Subcutaneous adipose tissue (tissue), 4 donors: Measurements from ENCODE around the gene GXYLT2. TPM values are rescaled to one million over a fixed set of nuclear protein-coding genes. Genes with fewer than 3 reads are reported as not detected.

Experiments
- CTCF ChIP-seq: fragments of 450-650 bp; IDR thresholded peaks from one replicate; pipeline ENCODE4 v1.5.1; 2016; ENCODE audit warnings: low read depth, mild to moderate bottlenecking, control low read depth, antibody characterized with exemption, moderate library complexity
- total RNA-seq, 4 donors: library from RNA; depleted of rRNA; stranded (reverse); fragments of >200 nt; gene quantifications; one replicate each; pipeline ENCODE4 v1.1.0, GENCODE V29; 2016

Gene GXYLT2
- total RNA-seq, 4 donors from 2014 or later, result 1.5 to 10.2 (median 4.4) TPM

DNA sequence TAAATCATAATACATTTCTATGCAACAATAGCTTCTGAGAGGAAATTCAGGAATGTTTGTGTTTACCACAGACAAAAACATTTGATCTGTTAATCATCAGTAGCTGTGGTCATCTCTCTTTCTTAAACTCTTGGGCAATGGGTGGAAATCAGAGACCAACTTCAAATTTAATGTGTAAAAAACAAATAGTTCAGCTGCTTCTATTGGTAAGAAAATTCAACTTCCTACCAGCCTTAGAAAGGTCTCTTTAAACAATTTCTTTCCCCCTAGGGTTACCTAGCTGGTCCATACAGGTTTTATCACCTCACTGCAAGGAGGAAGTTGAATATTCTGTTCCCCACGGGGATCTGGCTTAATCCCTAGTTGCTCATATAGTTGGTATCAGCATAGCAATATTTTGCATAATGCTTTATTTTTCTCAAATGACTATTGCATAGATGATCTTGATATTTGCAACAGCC is 88.5 kb downstream of the GXYLT2 start:
- no peak for TF ChIP-seq CTCF

DNA sequence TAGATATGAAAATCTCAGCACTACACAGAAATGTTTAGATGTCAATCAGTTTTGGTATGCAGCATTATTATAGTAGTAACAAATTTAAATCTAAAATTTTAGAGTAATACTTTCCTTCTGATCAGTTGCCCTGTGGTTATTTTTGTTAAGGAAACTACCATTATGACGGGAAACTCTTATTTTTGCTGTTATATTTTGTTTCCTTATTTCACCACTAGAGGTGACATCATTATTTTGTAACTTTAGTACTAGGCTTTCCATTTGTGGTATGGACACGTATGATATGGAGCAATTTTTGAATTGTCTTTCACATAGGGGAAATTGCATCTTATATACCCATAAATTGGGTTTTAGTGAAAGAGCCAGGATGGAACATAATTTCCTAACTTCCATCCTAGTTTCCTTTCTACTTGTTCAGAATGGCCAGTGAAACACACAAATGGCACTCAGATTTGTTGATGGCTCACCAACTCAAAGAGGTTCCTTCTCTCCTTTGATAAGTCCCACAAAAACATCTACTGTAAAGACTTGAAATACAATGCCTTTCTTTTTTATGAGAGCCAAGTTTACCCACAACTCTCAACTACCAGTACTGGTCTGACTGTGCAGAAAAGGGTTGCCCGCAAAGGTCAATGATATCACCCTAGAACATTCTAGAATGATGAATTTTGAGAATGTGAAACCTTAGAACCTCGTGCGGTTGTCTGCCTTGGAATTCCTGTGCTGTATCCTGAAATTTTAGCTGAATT is 89.4 kb downstream of the GXYLT2 start:
- no peak for TF ChIP-seq CTCF

DNA sequence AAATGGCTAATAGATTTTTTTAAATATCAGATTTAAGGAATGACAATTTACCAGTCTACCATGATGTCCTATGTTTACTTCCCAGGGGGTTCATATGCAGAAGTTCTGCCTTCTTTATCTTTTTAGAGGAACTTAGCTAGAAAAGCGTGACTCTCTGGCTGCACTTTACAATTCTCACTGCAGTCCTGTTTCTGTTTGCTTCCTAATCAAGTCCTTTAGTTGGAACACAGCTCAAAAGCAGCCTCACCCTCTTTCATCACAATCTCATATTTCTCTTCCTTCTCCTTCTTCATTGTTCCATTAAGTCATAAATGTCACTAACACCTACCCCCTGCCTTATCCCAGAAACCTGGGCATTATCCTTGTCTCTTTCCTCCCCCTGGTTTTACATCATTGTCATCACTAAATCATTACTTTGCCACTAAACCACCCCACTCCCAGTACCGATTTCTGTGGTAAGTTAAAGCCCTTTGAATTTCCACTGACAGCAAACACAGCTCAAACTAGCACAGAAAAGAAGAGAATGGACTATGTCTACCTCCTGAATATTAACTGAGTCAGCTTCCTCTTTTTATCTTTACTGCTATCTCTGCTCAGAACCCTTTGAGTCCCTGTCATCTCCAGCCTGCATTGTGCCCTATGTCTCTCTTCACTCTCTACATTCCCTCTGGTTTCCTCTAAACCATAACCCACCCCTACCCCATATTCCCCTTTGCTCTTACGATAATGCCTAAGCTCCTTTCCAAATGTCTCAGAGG is 94.9 kb downstream of the GXYLT2 start:
- TF ChIP-seq CTCF, result no peak

DNA sequence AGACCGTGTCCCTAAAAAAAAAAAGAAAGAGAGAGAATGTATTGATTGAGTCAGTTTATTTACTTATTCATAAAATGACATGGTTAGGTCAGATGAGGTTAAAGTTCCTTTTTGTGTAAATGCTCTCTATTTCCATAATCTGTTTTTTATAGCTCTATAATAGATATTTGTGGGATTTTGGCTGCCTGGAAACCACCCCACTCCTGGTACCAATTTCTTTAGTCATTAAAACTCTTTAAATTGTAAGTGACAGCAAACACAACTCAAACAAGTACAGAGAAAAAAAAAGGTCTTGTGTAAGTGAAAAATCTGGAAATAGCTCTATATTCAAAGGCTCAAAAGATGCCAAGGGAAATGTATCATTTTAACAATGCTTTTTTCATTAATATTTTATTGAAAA is 97.7 kb downstream of the GXYLT2 start:
- TF ChIP-seq CTCF, result no peak

- no peak for TF ChIP-seq CTCF
Observed at GRCh38 chr3:72990701-72991395, 103.0 kb downstream of the GXYLT2 start.

GRCh38 chr3:72991522-72991921 is 103.7 kb downstream of the GXYLT2 start:
- TF ChIP-seq CTCF, result no peak

DNA sequence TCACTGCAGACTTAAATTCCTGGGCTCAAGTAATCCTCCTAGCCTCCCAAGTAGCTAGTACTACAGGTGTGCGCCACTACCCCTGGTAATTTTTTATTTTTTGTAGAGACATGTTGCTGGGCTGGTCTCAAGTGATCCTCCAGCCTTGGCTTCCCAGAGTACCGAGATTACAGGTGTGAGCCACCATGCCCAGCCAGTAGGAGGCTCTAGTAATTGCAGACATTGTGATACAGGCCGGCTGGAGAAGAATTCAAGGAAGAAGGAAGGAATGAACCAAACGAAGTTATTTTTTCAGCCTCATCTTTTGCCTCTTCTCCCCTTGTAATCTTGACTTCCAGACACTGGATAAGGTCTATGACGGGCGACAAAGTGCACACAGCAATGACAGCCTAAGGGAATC is 105.5 kb downstream of the GXYLT2 start:
- TF ChIP-seq CTCF, result no peak
